ENCODE data around the gene ZNF341.

- no peak for TF ChIP-seq CTCF (IDR thresholded peaks at IDR 0.05; ENCODE audit: low read length)
- no peak for TF ChIP-seq EZH2 (optimal IDR thresholded peaks at IDR 0.05; ENCODE audit: low read depth, low read length)
- TF ChIP-seq EZH2phosphoT487 (IDR thresholded peaks at IDR 0.05; ENCODE audit: low read length): no peak
Observed at GRCh38 chr20:33810885-33811775, 79.3 kb downstream of the ZNF341 start, which contains the start of gene CHMP4B.

All from MM.1S (cell line).